T-helper 1 cell (primary cell): ENCODE measurements around the gene RNF212B.
A peak's percentile ranks its signal among the peaks of the same experiment; 100 is the strongest.
"Not testable (repeated sequence)": the region's sequence is repeated elsewhere in the genome, so short reads cannot be mapped to it uniquely, and the experiment has no call there.

Experiments used
- DNase-seq, 5 donors: peaks; one replicate each; pipeline ENCODE4 v3.0.0-alpha.2; 2012 to 2020
- total RNA-seq, 4 donors: gene quantifications; one replicate each; lab custom pipeline; 2026; lab: John Stamatoyannopoulos, UW

Gene RNF212B, protein sequence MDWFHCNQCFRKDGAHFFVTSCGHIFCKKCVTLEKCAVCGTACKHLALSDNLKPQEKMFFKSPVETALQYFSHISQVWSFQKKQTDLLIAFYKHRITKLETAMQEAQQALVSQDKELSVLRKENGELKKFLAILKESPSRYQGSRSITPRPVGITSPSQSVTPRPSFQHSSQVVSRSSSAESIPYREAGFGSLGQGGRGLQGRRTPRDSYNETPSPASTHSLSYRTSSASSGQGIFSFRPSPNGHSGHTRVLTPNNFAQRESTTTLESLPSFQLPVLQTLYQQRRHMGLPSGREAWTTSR
- 0 to 0.31 (median 0.06) reads per million in 4 donors for total RNA-seq

DNA sequence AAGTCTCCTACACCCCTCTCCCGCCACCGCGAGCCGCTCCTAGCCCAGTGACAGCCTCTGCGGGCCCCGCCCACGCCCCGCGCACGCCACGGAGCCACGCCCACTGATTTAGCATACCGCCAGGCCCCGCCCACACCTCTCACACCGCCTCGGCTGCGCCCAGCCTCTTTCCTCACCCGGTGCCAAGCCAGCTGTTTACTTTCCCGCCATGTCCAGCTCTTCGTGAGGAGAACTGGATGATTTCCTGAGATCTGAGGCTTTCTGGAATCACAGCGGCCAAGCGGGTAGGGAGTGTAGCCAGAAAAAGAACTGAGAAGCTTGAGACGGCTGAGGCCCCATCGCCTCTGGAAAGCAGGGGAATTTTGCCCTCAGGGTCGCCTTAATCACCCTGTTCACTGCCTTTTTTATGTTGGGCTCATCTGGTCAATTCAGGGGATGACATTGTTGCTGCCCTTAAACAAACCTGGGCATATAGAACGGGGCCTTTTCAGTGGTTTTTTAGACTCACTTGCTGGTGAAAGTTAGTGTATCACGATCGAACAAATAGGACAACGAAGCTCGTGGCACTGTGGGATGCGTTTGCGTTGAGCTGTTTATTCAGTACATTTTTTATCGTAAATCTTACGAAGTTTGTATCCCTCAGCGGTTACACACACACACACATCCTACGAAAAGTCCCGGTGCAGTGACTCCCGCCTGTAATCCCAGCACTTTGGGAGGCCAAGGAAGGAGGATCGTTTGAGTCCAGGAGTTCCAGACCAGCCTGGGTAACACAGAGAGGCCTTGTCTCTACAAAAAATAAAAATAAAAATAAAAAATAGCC lies at the start of gene RNF212B:
Gene RNF212B, plus strand, starts transcription at position 165 of the 823 bp plus-strand sequence. CDS start 2,410 bp downstream, outside the sequence.
- peak; percentile 43 to 72 (median 62) for DNase-seq

DNA sequence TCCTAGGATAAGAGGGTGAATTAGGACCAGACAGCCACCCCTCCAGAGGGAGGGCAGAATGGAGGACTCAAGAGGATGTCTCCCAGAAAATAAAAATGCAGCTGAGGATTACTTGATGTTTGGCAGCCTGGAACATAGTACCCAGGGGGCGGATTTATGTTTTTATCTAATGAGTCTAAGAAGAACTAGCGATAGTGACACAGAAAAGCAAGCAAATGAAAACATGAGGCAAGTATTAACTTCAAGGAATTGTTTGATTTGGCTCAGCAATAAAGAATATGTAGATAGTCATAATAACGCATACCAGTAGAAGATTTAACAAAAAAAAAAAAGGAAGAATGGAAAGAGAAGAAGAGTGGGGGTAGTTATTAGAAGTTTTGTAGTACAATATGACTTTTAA lies 44.3 kb upstream of the RNF212B start:
- DNase-seq = no peak

DNA sequence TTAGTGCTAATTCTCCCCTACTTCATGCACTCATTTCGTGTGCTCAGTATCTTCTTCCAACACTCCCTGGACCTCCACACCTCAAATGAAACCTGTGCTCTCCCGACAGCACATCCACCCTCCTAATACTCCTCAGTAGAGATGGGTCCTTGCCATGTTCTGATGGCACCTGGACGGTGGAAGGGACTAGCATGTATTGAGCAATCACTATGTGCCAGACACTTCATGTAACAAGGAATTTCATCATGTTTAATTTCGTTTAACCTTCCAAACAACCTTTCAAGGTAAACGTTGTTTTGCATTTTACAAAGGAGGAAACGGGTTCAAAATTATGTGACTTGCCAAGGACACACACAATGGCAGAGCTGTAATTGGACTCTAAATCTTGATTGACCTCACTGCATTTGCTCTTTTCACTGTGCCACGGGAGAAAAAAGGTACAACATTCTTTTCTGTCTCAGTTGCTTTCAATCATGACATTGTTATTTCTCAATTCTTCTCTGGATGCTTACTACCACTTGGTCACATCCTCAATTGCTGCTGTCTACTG lies 42.1 kb upstream of the RNF212B start:
- DNase-seq = no peak

DNA sequence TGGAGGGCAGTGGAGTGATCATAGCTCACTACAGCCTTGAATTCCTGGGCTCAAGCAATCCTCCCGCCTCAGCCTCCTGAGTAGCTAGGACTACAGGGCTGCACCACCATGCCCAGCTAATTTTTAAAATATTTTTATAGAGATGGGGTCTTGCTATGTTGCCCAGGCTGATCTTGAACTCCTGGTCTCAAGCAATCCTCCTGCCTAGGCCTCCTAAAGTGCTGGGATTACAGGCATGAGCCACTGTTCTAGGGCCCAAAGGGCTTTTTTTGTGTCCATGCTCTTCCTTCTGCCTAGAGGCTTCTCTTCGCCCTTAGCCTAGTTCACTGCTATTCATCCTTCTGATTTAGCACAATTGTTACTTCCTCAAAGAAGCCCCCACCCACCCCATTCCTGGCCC lies 41.2 kb upstream of the RNF212B start:
- not testable (repeated sequence) for DNase-seq

DNA sequence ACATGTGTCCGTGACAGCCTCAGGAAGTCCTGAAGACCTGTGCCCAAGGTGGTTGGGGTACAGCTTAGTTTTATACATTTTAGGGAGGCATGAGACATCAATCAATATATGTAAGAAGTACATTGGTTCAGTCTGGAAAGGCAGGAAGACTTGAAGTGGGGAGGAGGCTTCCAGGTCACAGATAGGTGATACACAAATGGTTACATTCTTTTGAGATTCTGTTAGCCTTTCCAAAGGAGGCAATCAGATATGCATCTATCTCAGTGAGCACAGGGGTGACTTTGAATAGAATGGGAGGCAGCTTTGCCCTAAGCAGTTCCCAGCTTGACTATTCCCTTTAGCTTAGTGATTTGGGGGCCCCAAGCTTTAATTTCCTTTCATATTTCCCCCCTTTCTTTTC lies 38.6 kb upstream of the RNF212B start:
- DNase-seq = not testable (repeated sequence)

DNA sequence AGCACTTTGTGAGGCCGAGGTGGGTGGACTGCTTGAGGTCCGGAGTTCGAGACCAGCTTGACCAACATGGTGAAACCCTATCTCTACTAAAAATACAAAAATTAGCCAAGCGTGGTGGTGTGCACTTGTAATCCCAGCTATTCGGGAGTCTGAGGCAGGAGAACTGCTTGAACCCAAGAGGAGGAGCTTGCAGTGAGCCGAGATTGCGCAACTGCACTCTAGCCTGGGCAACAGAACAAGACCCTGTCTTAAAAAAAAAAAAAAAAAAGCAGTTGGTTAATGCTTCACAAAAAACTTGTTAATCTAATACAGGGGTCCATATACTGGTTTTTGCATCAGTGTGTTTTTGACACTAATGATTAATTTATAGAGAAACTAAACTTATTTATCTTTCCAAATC lies 35.7 kb upstream of the RNF212B start:
- DNase-seq = no peak

DNA sequence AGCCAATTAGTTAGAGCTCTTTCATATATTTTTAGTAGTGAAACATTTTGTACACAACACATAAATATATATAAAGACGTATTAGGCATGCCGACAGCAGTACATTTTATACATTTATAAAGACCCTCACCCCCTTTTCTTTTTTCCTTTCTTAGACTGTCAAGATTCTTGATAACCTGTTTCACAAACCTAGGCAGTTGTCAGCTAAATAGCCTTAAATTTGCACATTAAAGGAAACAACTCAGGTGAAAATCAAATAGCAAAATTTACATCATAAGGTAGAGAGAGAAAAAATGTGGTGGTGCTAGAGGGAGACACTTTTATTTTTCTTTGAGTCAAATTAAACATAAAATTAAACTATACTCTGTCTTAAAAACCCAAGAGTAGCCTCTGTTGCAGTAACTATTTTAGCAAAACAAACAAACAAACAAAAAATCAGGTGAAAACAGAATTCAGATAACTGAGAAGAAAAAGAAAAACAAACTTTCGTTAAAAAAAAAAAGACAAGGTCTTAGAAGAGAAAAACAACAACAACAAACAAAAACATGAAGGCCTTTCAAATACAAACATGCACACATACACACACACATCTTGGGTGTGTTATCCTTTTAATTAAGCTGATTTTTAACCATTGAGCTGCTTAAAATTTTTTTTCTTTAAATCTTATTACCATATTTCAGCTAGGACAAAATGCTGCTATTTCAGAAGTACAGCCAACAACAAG lies 31.2 kb upstream of the RNF212B start:
- DNase-seq = no peak

DNA sequence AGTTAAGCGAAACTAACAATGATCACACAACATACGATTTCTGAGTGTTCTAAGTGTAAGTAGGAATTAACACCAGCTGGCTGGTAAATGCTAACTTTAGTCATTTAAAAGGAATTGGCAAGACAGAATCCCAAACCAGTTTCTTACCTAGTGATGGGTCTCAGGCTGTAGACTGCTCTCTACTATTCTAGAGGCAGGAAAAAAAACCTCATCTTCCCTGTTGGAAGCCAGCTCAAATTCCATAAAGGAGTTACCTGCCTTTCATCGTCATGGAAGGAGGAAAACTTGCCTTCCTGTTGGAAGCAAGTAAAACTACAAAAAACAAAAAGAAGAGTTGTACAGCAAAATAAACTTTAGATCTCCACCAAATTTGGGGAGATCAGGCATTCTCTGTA lies 30.6 kb upstream of the RNF212B start:
- DNase-seq = no peak

DNA sequence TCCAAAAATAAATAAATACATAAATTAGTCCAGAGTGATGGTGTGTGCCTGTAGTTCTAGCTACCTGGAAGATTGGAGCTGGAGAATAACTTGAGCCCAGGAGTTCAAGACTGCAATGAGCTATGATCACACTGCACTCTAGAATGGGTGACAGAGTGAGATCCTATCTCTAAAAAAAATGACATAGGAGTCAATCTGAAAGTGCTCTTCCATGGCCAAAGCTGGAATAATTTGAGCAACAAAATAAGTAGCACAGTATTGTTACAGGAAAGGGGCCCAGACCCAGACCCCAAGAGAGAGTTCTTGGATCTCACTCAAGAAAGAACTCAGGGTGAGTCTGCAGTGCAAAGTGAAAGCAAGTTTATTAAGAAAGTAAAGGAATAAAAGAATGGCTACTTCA lies 29.4 kb upstream of the RNF212B start:
- no peak for DNase-seq

DNA sequence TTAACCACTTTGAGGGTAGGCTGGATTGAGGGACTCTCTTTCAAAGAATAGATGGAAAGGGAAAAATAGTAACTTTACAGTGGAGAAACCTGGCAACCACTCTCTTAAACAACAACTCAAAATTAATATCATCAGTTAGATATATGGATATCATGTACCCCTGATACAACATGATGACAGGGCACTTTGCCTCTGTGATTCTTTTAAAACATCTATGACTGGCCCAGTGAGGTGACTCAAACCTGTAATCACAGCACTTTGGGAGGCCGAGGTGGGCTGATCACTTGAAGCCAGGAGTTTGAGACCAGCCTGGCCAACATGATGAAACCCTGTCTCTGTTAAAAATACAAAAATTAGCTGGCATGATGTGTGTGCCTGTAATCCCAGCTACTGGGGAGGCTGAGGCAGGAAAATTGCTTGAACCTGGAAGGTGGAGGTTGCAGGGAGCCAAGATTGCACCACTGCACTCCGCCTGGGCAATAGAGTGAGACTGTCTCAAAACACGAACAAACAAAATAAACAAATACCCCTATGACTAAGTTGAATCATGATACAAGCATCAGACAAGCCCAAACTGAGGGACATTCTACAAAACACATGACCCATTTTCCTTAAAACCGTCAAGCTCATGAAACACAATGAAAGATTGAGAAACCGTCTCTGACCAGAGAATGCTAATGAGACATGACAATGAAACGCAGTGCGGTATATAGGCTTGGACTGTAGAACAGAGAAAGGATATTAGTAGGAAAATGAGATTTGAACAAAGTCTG lies 27.9 kb upstream of the RNF212B start:
- DNase-seq = no peak

DNA sequence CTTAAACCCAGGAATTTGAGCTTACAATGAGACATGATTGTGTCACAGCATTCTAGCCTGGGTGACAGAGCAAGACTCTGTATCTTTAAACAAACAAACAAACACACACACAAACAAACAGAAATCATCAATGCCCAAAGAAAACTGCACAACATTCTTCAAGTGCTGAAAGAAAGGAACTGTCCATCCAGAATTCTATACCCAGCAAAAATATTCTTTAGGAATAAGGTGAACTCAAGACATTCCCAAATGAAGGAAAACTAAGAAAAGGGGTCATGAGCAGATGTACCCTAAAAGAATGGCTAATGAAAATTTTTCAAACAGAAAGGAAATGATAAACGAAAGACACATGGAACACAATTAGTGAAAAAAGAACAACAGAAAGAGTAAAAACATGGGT lies 22.3 kb upstream of the RNF212B start:
- DNase-seq = no peak

DNA sequence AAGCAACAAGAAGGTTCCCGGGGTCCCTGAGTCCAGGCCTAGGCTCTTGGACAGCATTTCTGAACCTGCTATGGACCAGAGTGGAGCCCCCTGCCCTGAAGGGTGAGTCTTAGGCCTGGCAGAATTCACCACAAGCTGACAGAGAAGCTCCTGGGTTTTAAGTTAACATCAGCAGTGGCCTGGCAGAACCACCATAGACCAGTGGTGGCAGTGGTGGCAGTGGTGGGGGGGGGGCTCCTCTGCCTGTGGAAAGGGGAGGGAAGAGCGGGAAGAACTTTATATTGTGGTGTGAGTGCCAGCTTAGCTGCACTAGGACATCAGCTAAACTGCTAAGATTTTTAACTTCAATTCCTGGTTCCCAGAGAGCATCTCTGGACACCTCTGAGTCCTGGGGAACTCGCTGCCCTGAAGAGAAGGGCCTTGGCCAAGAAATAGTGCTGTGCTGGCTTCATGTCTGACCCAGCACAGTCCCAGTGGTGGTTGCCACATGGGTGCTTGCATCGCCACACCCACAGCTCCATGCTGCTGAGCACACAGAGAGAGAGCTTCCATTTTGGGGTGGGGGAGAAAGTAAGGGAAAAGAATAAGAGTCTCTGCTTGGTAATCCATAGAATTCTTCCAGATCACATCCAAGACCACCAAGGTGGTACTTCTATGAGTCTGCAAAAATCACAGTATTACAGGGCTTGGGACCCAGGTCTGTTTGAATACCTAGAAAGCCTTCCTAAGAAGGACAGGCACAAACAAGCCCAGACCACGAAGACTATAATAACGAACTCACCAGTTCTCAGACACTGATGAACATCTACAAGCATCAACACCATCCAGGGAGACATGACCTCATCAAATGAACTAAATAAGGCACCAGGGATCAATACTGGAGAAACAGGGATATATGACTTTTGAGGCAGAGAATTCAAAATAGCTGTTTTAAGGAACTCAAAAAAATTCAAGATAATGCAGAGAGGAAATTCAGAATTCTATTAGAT lies 20.4 kb upstream of the RNF212B start:
- no peak for DNase-seq

DNA sequence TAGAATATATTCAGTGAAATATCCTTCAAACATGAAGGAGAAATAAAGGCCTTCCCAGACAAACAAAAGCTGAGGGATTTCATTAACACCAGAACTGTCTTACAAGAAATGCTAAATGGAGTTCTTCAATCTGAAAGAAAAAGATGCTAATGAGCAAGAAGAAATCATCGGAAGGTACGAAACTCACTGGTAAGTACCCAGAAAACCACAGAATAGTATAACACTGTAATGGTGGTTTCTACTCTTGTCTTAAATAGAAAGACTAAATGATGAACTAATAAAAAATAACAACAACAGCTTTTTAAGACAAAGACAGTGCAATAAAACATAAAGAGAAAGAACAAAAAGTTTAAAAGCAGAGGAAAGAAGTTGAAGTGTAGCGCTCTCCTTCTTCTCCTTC lies 18.7 kb upstream of the RNF212B start:
- no peak for DNase-seq

DNA sequence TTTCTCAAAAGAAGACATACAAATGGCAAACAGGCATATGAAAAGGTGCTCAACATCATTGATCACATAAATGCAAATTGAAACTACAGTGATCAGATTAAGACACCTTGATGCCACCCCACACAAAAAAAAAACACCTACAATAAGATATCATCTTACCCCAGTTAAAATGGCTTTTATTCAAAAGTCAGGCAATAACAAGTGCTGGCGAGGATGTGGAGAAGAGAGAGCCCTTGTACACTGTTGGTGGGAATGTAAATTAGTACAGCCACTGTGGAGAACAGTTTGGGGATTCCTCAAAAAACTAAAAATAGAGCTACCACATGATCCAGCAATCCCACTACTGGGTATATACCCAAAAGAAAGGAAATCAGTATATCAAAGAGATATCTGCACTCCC lies 12.8 kb upstream of the RNF212B start:
- DNase-seq = not testable (repeated sequence)

DNA sequence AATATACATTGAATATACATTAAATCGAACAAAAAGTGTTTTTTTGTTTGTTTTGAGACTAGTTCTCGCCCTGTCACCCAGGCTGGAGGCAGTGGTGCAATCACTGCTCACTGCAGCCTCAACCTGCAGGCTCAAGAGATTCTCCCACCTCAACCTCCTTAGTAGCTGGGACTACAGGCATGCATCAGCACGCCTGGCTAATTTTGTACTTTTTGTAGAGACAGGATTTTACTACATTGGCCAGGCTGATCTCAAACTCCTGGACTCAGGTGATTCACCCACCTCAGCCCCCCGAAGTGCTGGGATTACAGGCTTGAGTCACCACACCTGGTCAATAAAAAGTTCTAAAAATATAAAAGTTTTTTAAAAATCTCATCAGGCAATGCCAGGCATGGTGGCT lies 10.2 kb upstream of the RNF212B start:
- no peak for DNase-seq

DNA sequence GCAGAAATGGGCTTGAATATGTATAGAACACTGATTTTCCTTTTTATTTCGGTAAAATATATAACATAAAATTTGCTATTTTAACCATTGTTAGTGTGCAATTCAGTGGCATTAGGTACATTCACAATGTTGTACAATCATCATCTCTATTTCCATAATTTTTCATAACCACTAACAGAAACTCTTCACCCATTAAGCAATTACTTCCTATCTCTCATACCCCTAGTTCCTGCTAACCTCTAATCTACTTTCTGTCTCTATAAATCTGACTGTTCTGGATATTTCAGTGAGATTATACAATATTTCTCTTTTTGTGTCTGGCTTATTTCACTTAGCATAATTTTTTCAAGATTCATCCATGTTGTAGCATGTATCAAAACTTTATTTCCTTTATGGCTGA lies 8.9 kb upstream of the RNF212B start:
- no peak for DNase-seq

DNA sequence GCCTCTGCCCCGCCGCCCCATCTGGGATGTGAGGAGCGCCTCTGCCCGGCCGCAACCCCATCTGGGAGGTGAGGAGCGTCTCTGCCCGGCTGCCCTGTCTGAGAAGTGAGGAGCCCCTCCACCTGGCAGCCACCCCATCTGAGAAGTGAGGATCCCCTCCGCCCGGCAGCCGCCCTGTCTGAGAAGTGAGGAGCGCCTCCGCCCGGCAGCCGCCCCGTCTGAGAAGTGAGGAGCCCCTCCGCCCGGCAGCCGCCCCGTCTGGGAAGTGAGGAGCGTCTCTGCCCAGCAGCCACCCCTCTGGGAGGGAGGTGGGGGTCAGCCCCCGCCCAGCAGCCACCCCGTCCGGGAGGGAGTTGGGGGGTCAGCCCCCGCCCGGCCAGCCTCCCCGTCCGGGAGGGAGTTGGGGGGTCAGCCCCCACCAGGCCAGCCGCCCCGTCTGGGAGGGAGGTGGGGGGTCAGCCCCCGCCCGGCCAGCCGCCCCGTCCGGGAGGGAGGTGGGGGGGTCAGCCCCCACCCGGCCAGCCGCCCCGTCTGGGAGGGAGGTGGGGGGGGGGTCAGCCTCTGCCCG lies 5.4 kb upstream of the RNF212B start:
- DNase-seq = not testable (repeated sequence)

DNA sequence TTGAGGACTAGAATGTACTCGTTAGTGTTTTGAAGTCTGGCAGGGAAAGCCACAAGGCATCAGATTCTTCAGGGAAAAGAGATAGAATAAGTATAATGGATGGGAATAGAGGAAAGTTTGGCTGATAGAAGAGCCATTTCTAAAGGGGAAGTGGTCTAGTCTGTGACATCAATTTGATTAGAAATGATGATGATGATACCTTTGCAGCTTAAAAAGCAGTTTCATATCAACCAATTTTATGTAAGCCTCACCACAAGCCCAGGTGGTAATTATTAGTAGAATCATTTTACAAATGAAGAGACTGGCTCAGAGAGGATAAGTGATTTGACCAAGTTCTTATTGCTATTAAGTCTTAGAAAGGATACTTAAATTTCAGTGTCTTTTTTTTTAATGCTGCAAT lies 2.9 kb downstream of the RNF212B start:
- DNase-seq = no peak

DNA sequence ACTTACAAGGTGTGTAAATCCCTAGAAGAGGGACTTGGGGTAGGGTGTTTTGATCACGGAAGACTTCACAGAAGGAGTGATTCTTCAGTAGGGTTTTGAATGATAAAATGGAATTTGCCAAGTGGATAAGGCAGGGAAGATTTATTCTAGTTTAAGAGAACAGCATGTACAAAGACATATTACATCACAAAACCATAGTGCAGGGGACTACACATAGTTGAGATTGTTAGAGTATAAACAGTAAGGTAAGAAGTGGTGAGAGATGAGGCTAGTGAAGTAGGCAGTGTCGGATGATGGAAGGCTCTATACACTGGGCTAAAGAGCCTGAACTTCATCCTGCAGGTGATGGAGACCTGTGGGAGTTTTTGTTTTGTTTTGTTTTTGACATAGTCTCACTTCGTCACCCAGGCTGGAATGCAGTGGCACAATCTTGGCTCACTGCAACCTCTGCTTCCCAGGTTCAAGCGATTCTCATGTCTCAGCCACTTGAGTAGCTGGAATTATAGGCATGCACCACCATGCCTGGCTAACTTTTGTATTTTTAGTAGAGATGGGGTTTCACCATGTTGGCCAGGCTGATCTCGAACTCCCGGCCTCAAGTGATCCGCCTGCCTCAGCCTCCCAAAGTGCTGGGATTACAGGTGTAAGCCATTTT lies 3.5 kb downstream of the RNF212B start:
- DNase-seq = not testable (repeated sequence)

DNA sequence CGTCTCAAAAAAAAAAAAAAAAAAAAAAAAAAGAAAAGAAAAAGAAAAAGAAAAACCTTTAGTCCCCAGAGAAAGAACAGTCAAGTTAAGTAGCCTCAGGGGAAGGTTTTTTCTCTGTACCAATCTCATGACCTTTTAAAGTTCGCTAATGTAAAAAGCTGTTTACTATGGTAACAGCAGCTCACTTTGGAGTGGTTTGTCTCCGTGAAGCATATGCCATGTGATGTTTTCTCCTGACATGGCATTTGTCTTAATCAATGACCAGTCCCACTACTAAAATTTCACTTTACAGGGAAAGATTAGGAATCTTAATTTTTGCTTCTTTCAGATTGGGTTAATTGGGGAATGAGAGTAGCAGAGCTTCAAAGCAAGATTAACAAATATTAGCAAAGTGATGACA lies 4.3 kb downstream of the RNF212B start:
- no peak for DNase-seq
